HG03066 (cell line): ENCODE results near the gene ZNF23.

Source experiments
- ATAC-seq: cut with Tn5 transposase; IDR thresholded peaks from one replicate; pipeline ENCODE4 v1.9.1; 2021; ENCODE audit warnings: low read depth; ENCODE audit not compliant: unreplicated experiment

Gene ZNF23

DNA sequence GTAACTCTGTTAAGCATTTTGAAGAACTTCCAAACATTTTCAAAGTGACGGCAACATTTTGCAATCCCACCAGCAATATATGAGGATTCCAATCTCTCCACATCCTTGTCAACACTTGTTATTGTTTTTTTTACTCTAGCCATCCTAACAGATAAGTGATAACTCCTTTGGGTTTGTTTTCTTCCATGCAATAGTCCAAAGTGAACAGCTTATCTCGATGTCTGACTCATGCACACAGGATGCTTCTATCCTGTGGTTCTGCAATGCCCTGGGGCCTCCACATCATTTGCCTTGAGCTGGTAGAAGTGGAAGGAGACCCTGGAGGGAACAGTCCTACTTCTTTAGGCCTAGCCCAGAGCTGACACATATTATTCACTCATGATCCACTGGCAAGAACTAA, 33.2 kb downstream of the ZNF23 start:
- no peak for ATAC-seq

DNA sequence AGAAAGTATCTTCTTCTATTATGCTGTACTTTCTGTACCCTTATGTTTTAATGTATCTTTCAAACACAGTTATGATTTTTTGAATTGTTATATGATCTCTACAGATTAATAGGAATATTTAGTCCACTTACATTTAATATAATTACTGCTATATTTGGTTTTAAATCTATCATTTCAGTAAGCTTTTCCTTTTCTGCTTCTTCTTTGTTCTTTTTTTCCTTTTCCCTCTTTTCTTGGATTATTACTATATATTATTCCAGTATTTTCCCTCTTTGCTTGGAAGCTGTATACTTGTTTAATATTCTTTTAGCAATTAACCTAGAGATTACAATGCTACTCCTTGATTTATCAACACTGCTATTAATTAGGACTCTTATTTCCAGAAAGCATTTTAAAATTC, 33.7 kb downstream of the ZNF23 start:
- no peak for ATAC-seq

DNA sequence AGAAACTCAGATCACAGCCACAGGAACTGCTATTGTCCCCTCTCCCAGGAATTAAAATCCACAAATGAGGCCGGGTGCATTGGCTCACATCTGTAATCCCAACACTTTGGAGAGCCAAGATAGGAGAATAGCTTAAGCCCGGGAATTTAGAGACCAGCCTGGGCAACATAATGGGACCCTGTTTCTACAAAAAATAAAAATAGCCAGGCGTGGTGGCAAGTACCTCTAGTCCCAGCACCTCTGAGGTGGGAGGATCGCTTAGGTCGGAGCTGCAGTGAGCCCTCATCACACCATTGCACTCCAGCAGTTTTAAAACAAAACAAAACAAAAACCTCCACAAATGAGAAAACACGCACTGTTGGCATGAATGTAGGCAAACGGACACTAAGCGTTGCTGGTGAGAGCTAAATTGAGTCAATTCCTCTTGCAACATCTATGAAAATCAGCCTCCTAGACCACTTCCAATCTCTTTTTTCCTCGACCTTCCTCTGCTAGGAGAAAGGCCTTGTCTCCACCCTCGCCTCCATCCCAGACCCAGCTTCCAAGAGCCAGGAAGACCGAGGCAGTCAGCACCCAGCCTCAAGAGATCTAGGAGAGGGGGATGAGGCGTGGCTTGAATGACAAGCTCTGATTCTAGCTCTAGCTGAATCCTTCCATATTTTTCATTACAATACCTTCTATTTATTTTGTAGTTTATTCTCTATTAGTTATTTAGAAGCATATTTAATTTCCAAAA, 35.0 kb downstream of the ZNF23 start:
- no peak for ATAC-seq

DNA sequence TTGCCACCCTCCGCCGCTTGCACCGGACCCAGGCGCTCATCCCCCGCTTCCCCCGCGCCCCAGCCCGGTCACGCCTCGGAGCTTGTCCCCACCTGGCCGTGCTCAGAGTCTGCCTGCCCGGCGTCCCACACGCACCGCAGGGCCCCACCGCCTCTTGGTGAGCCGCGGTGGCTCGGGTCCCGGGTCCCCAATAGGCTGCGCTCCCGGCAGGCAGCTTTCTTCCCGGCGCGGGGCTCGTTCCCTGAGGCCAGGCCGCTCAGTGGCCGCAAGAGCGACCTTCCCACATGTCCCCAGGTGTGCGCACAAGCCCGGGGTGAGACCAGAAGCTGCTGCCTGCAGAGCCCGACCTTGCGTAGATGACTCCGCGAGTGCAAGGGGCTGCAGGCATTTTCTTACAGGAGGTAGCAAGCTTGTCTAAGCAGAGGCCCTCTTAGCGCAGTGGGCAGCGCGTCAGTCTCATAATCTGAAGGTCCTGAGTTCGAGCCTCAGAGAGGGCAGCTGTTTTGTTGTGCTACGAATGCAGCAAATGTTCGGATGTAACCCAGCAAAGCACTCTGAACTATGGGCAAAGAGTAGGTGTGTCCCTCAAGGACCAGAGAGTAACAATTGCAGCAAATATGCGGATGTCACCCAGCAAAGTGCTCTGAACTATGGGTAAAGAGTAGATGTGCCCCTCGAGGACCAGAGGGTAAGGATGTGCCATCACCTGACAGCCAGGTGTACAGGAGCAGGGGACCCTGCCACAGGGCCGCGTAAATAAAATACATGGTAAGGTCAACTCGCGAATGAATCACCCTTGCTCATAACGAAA, 35.8 kb downstream of the ZNF23 start:
- ATAC-seq, result no peak

DNA sequence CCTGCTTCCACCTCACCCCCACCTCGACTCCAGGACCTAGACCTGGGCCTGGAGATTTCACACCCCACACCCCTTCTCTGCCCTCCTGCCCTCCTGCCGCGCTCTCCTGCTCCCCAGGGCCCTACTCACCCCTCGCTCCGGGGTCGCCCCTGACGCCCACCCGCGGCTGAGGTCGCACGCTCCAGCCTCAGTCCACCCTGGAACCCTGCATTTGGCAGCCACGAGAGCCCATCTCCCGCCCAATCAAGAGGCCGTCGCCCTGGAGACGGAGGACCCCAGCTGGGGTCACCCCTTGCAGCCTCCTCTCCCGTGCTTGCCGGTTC, 36.3 kb downstream of the ZNF23 start:
- no peak for ATAC-seq

DNA sequence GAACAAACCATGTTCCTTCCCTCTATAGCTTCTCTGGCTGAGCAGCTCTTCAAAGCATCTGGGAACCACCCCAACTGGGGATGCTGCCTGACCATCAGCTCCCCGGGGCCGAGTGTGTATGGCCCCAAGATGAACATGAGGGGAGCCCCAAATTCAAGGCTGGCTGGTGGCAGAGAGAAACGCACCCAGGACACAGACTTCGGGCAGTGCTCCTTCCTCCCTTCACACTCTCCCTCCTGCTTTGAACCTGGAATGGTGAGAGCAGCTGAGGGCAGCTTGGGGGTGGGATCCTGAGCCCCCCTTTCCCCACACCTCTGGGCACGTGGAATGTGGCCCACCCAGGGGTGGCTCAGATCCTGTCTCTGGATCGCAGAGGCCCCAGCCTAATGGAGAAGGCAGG, 37.4 kb downstream of the ZNF23 start:
- no peak for ATAC-seq

DNA sequence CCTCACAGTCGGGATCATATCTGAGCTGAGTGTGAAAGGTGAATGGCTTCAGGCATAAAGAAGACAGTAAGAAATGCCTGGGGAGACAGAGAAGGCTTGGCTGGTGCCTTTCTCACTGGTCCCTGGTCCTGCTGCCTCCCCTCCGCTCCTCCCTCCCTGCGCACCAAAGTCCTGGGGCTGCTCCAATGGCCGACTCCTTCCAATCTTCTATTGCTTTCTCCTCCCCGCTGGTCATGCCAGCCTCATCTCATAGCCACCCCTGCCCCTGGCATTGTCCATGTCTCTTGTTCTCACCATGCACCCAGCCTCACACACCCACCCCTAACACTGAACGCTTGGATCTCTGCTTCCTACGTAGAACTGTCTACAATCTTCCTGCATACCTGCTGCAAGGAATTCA, 38.2 kb downstream of the ZNF23 start:
- ATAC-seq, result no peak

DNA sequence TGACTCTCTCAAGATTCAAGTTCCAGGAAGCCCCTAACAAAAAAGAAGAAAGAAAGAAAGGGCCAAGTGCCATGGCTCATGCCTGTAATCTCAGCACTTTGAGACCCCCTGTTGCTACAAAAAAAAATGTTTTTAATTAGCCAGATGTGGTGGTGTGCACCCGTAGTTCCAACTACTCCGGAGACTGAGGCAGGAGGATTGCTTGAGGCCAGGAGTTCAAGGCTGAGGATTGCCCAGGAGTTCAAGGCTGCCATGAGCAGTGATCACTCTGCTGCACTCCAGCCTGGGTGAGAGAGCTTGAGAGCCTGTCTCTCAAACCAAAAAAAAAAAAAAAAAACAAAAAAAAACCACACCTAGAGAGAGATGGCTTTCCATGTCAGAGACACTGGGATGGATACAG, 39.0 kb downstream of the ZNF23 start:
- no peak for ATAC-seq

DNA sequence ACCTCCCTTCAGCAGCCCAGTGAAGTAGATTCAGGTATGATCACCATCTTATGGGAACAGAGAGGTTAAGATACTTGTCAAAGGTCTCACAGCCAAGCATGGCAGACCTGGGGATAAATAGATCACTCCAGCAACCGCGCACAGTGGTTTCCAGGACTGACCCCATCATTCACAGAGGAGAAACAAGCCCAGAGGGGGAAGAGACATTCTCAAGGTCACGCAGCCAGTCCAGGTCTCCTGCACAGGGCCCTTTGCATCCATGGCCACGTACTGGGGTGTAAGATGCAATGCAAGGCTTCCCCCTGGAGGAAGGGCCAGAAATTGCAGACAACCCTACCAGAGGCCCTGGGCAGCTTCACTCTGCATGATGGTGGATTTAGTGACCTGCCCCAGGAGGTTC, 40.1 kb downstream of the ZNF23 start:
- no peak for ATAC-seq

DNA sequence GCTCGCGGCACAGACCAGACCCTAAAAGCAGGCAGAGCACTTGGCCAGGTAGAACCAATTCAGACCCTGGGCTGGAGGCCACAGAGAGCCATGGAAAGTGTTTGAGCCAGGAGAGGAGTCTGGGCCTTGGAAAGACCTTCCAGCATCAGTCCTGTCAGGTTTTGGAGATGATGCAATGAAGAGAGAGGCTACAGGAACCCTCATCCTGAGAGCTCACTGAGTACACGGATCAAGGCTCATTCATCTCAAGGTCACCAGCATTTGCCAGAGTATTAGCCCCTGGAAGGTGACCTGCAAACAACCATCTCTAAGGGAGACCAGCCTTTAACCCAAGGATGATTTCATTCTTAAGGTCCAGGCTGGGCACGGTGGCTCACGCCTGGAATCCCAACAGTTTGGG, 48.0 kb downstream of the ZNF23 start:
- ATAC-seq, result no peak

DNA sequence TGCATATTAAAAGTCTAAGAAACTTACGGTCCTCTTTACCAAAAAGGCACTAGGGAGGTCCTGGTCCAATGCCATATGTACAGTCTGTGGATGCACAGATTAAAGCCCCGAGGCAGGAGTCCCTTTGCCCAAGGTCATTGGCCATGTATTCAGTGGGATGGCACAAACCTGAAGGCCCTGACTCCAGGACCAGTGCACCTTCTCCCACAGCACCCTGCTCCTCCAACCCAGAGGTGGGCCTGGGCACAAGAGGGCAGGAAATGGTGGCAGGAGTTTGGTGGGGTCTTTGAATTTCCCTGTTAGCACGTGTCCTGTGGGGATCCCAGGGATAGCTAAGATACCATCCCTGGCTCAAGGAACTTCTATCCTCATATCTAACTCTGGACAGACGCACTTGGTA, 48.7 kb downstream of the ZNF23 start:
- ATAC-seq, result no peak

DNA sequence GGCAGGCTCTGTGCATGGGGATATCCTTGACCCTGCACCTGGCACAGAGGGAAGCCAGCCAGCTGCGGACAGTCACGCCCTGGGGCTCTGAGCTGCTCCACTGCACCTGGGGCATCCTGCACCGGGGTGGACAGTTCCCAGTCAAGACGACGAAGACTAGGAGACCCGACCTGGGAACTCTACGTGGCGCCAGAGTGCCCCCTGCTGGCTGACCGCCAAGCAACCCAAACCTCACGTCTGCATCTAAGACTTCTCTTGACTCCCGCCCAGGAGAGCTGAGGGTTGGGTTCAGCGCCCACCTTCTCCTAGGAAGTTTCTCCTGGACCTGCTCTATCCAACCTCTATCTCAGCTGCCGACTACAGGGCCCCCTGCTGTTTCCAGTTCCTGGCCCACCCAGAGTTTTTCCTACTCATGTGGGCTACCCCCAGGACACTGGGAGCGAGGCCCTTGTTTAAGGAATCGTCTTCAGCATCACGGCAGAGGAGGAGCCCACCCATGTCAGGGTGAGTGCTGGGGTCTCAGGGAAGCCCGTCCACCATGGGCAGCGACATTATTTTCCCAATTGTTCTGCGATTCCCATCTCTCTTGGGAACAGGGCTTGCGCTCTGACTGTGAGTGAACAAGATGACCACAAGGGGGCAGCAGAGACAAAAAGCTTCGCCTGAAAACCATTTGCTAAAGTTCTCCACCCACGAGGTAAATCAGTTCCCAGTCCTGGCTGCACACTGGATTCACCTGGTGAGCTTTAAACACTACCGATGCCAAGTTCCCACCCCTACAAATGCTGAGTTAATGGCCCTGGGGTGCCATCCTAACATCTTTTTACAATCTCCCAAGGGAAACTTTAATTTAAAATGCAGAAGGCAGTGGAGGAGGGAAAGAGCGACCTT, 49.5 kb downstream of the ZNF23 start:
- ATAC-seq, result no peak

DNA sequence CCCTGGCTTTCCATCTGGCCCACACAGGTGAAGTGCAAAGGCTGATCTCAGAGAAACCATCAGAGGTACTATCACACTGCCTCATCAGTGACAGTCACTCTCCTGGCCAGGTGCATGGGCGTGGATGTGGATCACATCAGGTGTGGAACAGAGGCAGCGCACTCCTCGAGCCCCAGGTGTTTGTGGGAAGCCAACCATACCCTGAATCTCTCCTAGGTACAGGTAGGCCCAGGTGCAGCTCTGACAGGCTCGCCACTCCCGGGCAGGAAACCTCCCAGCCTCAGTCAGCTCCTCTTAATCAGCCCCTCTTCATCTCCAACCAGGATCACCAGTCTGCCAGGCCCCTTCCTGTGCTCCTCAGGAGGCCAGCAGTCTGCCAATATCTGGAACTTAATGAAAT, 51.9 kb downstream of the ZNF23 start:
- ATAC-seq, result no peak

DNA sequence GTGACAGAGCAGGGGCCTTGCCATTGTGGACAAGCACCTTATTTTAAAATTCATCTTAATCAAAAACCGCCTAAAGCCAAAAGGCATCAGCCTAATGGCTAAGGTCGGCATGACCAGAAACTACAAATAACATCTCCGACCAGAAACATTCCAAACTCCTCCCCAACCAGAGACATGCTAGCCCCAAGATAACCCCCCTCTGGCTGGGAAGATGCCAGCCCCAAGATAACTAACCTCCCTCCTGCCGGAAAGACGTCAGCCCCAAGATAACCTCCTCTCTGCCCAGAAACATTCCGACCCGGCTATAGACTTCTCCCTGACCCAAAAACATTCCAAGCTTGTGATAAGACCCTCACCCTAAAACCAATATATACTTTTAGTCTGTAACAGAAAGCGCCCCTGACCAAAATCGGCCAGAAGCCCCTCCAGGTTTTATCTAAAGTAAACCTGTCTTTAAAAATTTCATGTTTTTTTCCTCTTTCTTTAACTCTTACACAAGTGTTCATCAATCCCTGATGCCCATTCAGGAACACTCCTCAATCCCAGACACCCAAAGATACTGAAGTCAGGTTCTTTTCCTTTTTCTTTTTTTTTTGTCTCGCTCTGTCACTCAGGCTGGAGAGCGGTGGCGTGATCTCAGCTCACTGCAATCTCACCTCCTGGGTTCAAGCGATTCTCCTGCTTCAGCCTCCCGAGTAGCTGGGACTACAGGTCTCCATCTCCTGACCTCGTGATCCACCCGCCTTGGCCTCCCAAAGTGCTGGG, 52.9 kb downstream of the ZNF23 start:
- no peak for ATAC-seq

DNA sequence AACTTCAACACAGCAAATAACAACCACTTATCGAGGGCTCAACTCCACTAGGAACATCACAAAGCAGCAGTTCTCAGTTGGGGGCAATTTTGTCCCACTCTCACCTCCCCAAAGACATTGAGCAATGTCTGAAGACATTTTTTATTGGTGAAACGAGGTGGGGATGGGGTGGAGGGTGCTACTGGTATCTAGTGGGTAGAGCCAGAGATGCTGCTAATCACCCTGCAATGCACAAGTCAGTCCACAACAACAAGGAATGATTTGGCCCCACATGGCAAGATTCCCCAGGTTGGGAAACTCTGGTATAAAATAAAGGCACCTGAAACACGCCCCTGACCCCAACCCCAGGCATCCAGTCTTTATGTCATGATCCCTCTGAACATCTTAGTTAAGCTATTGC, 53.5 kb downstream of the ZNF23 start:
- ATAC-seq, result no peak

DNA sequence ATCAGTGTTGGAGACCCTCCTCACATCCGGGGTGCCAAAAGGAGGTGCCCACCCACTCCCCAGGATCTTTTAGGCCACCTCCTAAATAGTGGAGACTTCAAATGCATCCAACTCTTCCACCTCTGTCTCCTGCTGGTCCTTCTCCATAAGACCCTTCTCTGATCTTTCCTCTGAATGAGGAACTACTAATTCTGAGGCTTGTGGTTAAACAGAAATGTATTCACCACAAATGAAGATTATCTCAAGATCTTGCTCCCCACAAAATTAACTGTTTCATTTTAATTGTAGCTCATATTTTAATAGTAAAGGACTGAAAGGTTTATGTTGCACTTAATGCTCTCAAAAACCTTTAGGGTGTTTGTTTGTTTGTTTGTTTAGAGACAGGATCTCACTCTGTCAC, 54.3 kb downstream of the ZNF23 start:
- ATAC-seq, result no peak

DNA sequence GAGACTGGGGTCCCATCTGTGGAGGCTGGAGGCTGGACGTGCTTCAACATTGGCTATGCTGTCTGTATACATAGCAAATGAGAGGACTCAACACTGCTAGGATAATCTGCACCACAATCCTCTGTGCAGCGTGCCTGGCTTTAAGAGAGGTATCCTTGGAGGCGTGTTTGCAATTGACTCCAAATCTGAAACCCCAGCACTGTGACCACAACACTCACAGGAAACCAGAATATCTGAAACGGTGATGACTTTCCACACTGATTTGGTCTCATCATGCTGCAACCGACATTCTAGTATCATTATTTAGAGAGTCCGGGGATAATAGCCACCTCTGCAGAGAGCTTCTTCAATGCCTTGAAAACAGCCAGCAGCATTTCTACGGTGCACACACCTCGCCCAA, 55.3 kb downstream of the ZNF23 start:
- no peak for ATAC-seq

DNA sequence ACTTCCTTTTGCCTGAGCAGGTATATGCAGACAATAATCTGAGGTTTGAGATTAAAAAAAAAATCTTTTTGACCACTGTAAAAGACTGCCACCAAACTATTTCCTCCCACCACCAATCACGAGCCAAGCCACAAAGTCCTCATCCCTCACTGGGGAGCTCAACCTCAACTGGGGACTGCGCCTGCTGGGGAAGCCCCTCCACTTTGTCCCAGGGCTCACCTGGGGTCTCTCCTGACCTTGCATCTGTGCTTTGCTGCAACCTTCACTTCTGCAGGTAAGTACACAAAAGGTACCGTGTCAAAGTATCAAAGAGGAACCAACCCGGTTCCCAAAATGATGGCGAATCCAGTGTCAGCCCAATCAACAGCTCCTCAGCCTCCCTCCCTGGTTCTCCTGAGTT, 55.7 kb downstream of the ZNF23 start:
- no peak for ATAC-seq

DNA sequence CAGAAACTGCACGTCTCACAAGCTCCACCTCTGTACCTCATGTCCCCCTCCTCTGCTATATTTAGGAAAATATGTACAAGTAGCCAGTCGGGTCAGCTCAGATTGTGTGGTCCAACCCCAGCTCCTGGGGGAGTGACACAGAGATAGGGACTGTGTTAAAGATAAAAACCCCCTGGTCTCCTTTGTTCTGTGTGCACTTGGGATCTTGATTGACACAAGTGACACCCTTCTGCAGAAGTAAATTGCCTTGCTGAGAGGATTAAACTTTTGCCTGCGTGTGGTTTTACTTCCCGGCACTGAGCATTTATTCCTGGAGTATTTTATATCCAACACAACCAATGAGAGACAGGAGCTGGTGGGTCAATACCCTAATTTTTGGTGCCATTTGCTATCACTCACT, 57.7 kb downstream of the ZNF23 start:
- no peak for ATAC-seq

DNA sequence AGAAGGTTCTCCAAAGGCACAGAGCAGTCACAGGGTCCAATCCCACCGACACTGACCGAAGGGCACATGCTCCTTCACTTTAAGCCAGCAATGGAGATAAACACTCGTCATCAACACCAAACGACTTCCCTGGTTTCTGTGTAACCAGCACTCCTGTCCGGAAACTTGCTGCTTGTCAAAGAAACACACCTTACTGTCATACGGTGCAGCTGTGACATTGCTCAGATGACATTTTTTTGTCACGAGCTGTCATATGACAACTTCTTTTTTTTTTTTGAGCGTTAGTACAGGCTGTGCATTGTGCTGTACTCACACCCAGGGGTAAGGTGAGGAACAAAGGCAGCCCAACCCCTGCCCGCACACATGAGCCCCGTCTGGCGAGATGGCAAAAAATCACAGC, 59.4 kb downstream of the ZNF23 start:
- ATAC-seq, result no peak

DNA sequence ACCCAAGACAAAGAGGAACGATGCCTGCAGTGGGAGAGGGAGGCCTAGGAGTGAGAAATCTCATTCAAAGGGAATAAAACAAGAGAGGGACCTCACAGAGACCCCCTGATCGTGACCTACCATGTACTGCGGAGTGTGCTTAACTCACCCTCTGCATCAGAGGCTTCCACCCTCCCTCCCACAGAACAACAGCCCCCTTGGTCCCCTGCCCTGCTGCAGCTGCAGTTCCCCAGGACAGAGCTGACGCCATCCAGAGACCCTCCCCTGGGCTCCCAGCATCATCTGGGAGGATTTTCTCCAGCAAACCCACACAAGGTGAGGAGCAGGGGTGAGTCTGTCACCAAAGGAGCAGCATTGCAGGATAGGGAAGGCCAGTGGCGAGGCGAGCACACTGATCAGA, 60.0 kb downstream of the ZNF23 start:
- ATAC-seq, result no peak
